PC-9 (cell line): ENCODE data around the gene RELA.

ENCODE experiments used
- CTCF ChIP-seq: fragments of 200-600 bp; sonication (generic); conservative IDR thresholded peaks from 2 replicates; pipeline ENCODE4 v1.6.1; 2017; ENCODE audit warnings: mixed run types, antibody characterized with exemption, mild to moderate bottlenecking, moderate library complexity
- EZH2 ChIP-seq: fragments of 200-600 bp; sonication (generic); IDR thresholded peaks from 2 replicates; pipeline ENCODE4 v1.8.0; 2017; ENCODE audit warnings: antibody characterized with exemption, low read depth

- TF ChIP-seq CTCF = no peak
- no peak for TF ChIP-seq EZH2
Observed at GRCh38 chr11:65657426-65657825, 5.3 kb downstream of the RELA start.
